Keratinocyte (primary cell): ENCODE data around the gene LRBA. TPM values are rescaled to one million over a fixed set of nuclear protein-coding genes. Genes with fewer than 3 reads are reported as not detected.

ENCODE experiments used
- DNase-seq: peaks from one replicate; pipeline ENCODE4 v3.0.0-alpha.2; 2011; ENCODE audit warnings: low read depth, missing footprints, low spot score
- FAIRE-seq: peaks from 2 replicates; lab custom pipeline; 2011; peaks lifted over from hg19 to GRCh38; lab: Jason Lieb, UNC
- H2AFZ ChIP-seq: 2 replicates; pipeline ENCODE4 v1.6.0; 2012; ENCODE audit warnings: low read length, control low read depth, inconsistent platforms; ENCODE audit not compliant: control insufficient read depth
- H3K27ac ChIP-seq: 2 replicates; pipeline ENCODE4 v1.5.1; 2011; ENCODE audit warnings: low read length; ENCODE audit not compliant: control insufficient read depth, insufficient read depth
- H3K27me3 ChIP-seq: 3 replicates; pipeline ENCODE4 v1.6.0; 2011; ENCODE audit warnings: low read length; ENCODE audit not compliant: control insufficient read depth, insufficient read depth; ENCODE audit errors: extremely low read depth
- H3K36me3 ChIP-seq, 2 experiments: 2 replicates in 1 of 2; 3 replicates in 1 of 2; pipeline ENCODE4 v1.5.1; 2011; ENCODE audit warnings: low read length in 2 of 2, mild to moderate bottlenecking in 1 of 2; ENCODE audit not compliant: control insufficient read depth in 2 of 2, insufficient read depth in 2 of 2; ENCODE audit errors: extremely low read depth in 1 of 2
- H3K4me1 ChIP-seq: 3 replicates; pipeline ENCODE4 v1.5.1; 2011; ENCODE audit warnings: low read length; ENCODE audit not compliant: control insufficient read depth, insufficient read depth; ENCODE audit errors: extremely low read depth
- H3K4me2 ChIP-seq: 3 replicates; pipeline ENCODE4 v1.6.0; 2011; ENCODE audit warnings: low read depth, low read length; ENCODE audit not compliant: control insufficient read depth, insufficient read depth; ENCODE audit errors: extremely low read depth
- H3K4me3 ChIP-seq, 3 experiments: fragments of 200-600 bp in 1 of 3; sonication (generic) in 1 of 3; 2 replicates in 2 of 3; 3 replicates in 1 of 3; pipeline ENCODE4 v1.5.1; 2011 to 2016; ENCODE audit warnings: low read length in 3 of 3, mild to moderate bottlenecking in 3 of 3, control low read depth in 2 of 3, inconsistent platforms in 1 of 3, low read depth in 1 of 3, mixed read lengths in 1 of 3, mixed run types in 1 of 3, moderate library complexity in 1 of 3; ENCODE audit not compliant: control insufficient read depth in 2 of 3, insufficient read depth in 2 of 3; ENCODE audit errors: extremely low read depth in 1 of 3
- H3K79me2 ChIP-seq: 2 replicates; pipeline ENCODE4 v1.6.0; 2012; ENCODE audit warnings: low read length; ENCODE audit not compliant: control insufficient read depth, insufficient read depth
- H3K9ac ChIP-seq: 3 replicates; pipeline ENCODE4 v1.6.0; 2011; ENCODE audit warnings: low read length; ENCODE audit not compliant: control insufficient read depth, insufficient read depth; ENCODE audit errors: extremely low read depth
- H3K9me1 ChIP-seq: 3 replicates; pipeline ENCODE4 v1.6.0; 2011; ENCODE audit warnings: low read length; ENCODE audit not compliant: control insufficient read depth, insufficient read depth; ENCODE audit errors: extremely low read depth
- H3K9me3 ChIP-seq: 2 replicates; pipeline ENCODE4 v1.5.1; 2012; ENCODE audit warnings: low read depth, low read length; ENCODE audit not compliant: control insufficient read depth
- H4K20me1 ChIP-seq: 3 replicates; pipeline ENCODE4 v1.6.0; 2011; ENCODE audit warnings: low read length; ENCODE audit not compliant: control insufficient read depth, insufficient read depth; ENCODE audit errors: extremely low read depth
- EZH2 ChIP-seq: IDR thresholded peaks from one replicate; pipeline ENCODE4 v1.6.1; 2012; ENCODE audit warnings: inconsistent platforms, mild to moderate bottlenecking, low read length, moderate library complexity
- dilution Hi-C: fragments of 300-500 bp; cut with MboI; formaldehyde crosslinking; loops from one replicate; pipeline ENCODE4 v1.7.0; 2020; ENCODE audit warnings: low sequenced_read_pairs; ENCODE audit not compliant: extremely low pct_ligation_motif_present
- polyA plus RNA-seq, 5 experiments: library from polyadenylated mRNA; depleted of rRNA in 3 of 5; stranded (reverse) in 3 of 5; stranded (forward) in 1 of 5; unstranded in 1 of 5; fragments of >200 nt; gene quantifications; 1 replicate in 1 of 5; 2 replicates in 3 of 5; 3 replicates in 1 of 5; pipeline versions ENCODE4 v1.2.1 to v1.2.3, GENCODE V29; 2011 to 2012; ENCODE audit warnings: missing spikeins in 2 of 5, low read depth in 1 of 5, low replicate concordance in 1 of 5
- TF ChIP-seq, protein P1 (sequence below), 3 experiments: IDR thresholded peaks in 1 of 3; conservative IDR thresholded peaks in 1 of 3; optimal IDR thresholded peaks in 1 of 3; 2 replicates in 2 of 3; 3 replicates in 1 of 3; pipeline versions ENCODE3 to v1.5.1; 2011; ENCODE audit warnings: low read length in 3 of 3, mild to moderate bottlenecking in 3 of 3, moderate library complexity in 2 of 3, control low read depth in 1 of 3, inconsistent platforms in 1 of 3; ENCODE audit not compliant: insufficient read depth in 2 of 3; ENCODE audit errors: extremely low read depth in 1 of 3

The LRBA gene
- polyA plus RNA-seq, 1 donor (not counting 4 experiments of a cell fraction or from before 2014, with no cell fraction given), result 35.6 TPM

DNA sequence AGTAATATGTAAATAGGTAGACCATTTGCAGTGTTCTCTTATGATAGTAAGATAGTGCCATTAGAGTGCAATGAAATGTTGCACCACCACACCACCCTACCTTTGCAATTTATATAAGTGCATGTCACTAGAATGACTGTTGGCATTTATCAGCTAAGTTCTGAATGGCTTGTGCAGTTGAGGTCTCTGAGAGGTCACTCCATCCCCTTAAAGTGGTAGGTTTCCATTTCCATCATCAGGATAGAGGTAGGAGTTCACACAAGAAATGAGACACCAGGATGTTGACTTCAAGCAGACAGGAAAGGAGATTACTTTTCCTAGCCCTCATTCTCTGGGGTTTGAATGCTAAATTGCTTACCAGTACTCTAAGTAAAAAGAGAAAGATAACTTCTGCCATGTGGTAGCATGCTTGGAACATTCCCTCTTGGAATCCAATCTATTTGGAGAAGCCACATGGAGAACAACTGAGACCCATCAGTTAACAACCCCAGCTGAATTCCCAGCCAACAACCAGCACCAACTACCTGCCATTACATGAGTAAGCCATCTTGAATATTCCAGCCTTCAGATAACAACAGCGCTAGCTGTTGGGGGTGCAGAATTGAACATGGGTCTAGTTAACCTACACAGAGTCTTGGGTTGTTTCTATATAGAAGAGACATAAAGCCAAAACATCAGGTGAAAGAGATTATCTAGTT lies 6.7 kb upstream of the LRBA start:
- Histone ChIP-seq H3K4me3 (no peak overlapping the region), H3K36me3 (no peaks in the 10 kb centered on the region), H3K9me1 (no peaks in the 10 kb centered on the region), H3K27me3 (no peaks in the 10 kb centered on the region), H3K9me3 (no peaks in the 10 kb centered on the region), H3K9ac (no peak overlapping the region), H4K20me1 (no peaks in the 10 kb centered on the region), H2AFZ (no peak overlapping the region), H3K4me1 (peaks cover 2% of the 10 kb centered on the region), H3K4me2 (no peak overlapping the region), H3K79me2 (no peaks in the 10 kb centered on the region), H3K27ac (no peak overlapping the region)
- TF ChIP-seq, protein P1, sequence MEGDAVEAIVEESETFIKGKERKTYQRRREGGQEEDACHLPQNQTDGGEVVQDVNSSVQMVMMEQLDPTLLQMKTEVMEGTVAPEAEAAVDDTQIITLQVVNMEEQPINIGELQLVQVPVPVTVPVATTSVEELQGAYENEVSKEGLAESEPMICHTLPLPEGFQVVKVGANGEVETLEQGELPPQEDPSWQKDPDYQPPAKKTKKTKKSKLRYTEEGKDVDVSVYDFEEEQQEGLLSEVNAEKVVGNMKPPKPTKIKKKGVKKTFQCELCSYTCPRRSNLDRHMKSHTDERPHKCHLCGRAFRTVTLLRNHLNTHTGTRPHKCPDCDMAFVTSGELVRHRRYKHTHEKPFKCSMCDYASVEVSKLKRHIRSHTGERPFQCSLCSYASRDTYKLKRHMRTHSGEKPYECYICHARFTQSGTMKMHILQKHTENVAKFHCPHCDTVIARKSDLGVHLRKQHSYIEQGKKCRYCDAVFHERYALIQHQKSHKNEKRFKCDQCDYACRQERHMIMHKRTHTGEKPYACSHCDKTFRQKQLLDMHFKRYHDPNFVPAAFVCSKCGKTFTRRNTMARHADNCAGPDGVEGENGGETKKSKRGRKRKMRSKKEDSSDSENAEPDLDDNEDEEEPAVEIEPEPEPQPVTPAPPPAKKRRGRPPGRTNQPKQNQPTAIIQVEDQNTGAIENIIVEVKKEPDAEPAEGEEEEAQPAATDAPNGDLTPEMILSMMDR (optimal IDR thresholded peaks at IDR 0.05 in 1 of 3, IDR thresholded peaks at IDR 0.05 in 1 of 3, conservative IDR thresholded peaks at IDR 0.05 in 1 of 3; ENCODE audit: extremely low read depth in 1 of 3, insufficient read depth in 2 of 3, low read length in 3 of 3), result no peak
- TF ChIP-seq EZH2, result no peak
- dilution Hi-C loops, result no loop called here
- DNase-seq, result no peak
- FAIRE-seq, result no peak

DNA sequence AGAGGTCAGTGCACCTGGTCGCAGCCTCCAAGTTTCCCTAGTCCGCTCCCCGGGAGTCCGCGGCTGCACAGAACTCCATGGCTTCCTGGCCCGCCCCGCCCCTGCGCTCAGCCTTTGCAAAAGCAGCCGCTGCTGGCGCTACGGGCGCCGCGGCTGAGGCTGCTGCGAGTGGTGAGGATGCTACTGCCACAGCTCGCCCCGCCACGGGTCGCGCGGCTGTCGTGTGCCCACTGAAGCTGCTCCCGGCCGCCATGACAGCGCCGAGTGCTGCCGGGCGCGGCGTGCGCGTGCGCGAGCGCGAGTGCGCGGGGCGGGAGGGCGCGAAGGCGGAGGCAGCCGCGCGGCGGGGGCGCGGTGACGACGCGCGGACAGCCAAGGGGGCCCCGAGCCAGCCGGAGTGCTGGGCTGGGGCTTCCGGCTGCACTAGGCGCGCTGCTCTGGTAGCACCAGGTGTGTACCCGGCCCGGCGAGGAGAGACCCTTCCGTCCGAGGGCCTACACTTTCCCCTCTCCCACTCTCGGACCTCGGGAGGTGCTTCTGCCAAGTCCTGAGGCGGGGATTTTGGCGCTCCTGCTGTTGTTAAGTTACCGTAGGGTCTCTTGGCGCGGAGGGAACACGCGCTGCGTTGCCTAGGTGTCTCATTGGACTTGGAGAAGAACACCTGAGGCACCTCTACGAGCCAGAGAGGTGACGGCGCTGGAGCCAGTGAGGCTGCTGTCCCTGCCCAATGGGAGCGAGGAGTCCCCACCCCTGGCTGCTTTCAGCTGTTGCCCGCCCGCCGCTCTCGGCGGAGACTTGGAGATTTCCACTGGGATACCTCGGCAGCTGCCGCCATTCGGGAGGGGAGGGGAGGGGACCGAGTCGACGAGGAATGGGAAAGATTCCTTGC lies 619 bp upstream of the LRBA start:
- peak overlapping the region; percentile 98 for H2AFZ ChIP-seq
- FAIRE-seq (peak; percentile 73), DNase-seq (no peak)
- peak overlapping the region; percentile 95 for H3K4me2 ChIP-seq
- H3K36me3 ChIP-seq, result no peaks in the 10 kb centered on the region
- peak overlapping the region; percentile 91 for H3K27ac ChIP-seq
- H3K9ac ChIP-seq, result peak overlapping the region; percentile 95
- peak overlapping the region; percentile 93 to 99 (median 95) for H3K4me3 ChIP-seq
- peaks cover 7% of the 10 kb centered on the region for H3K4me1 ChIP-seq
- H4K20me1 ChIP-seq, result no peaks in the 10 kb centered on the region
- no peaks in the 10 kb centered on the region for H3K9me1 ChIP-seq
- no peak for TF ChIP-seq EZH2
- TF ChIP-seq, protein P1 (optimal IDR thresholded peaks at IDR 0.05 in 1 of 3, IDR thresholded peaks at IDR 0.05 in 1 of 3, conservative IDR thresholded peaks at IDR 0.05 in 1 of 3; ENCODE audit: extremely low read depth in 1 of 3, insufficient read depth in 2 of 3, low read length in 3 of 3), result no peak
- no peaks in the 10 kb centered on the region for H3K27me3 ChIP-seq
- no peaks in the 10 kb centered on the region for H3K9me3 ChIP-seq
- H3K79me2 ChIP-seq, result peaks cover 41% of the 10 kb centered on the region
- dilution Hi-C loops, result no loop called here
